Measurements from ENCODE around the gene PEDS1. TPM values are rescaled to one million over a fixed set of nuclear protein-coding genes. Genes with fewer than 3 reads are reported as not detected.
"Not testable (repeated sequence)": the region's sequence is repeated elsewhere in the genome, so short reads cannot be mapped to it uniquely, and the experiment has no call there.

The PEDS1 gene
- total RNA-seq = 10 to 100 TPM; 21.9 to 34.8 TPM
- polyA plus RNA-seq = 10 to 100 TPM; 34.0 to 43.4 TPM
- long read RNA-seq, donor 1, full-length matches to known transcripts = 12 of 12 reads
- long read RNA-seq, donor 1, partial matches to known transcripts = 0 of 12 reads
- long read RNA-seq, donor 1, other reads (novel, unspliced or antisense) = 0 of 12 reads
- long read RNA-seq, donor 2, full-length matches to known transcripts = 6 of 6 reads
- long read RNA-seq, donor 2, partial matches to known transcripts = 0 of 6 reads
- long read RNA-seq, donor 2, other reads (novel, unspliced or antisense) = 0 of 6 reads
- long read RNA-seq, donor 3, full-length matches to known transcripts = 8 of 14 reads
- long read RNA-seq, donor 3, partial matches to known transcripts = 6 of 14 reads
- long read RNA-seq, donor 3, other reads (novel, unspliced or antisense) = 0 of 14 reads
- long read RNA-seq, donor 4 = 0 reads
- long read RNA-seq, donor 5, full-length matches to known transcripts = 12 of 12 reads
- long read RNA-seq, donor 5, partial matches to known transcripts = 0 of 12 reads
- long read RNA-seq, donor 5, other reads (novel, unspliced or antisense) = 0 of 12 reads

DNA sequence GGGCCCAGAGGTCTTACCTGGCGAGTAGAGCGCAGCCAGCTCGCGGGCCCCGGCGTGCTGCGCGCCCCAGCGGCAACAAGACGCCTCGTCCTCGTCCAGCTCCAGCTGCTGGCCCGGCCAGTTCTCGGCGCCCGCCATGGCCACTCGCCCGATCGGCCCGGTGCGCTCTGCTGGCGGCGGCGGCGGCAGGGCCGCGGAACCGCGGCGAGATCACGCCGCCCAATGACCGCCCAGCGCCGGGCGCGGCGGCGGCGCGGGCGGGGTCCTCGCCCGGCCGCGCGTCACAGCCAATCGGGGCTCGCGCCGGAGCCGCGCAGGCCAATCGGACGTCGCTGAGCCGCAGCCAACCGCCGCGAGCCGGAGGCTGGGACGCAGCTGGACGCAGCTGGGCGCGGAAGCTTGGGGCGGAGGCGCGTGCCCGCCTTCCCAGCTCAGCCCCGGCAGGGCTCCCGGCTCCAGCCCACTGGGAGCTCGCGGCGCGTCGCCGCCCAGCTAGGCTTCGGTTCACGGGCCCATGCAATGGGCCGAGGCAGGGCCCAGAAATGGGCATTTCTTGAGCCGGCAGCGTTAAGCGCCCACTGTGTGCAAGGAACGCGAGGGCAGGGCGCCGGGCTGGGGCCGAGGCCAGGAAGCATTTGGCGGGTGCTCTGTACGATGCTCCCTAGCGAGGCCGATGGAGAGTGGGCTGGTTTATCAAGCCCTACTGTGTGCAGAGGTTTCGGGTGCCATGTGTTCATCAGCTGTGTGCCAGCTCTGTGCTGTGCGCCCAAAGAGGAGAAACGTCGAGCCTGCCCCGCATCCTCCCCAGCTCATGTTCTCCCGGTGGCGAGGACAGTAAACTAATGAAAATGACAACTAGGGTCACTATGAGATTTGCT, at the start of gene PEDS1:
Gene PEDS1, minus strand, starts transcription at position 224 of the 878 bp plus-strand sequence. Its CDS starts 86 bp downstream, at position 138.
- H3K27ac ChIP-seq (ENCODE audit: low read depth in 1 of 2, low read length in 1 of 2) = peak within 1 kb of the TSS; percentile 88 to 97

DNA sequence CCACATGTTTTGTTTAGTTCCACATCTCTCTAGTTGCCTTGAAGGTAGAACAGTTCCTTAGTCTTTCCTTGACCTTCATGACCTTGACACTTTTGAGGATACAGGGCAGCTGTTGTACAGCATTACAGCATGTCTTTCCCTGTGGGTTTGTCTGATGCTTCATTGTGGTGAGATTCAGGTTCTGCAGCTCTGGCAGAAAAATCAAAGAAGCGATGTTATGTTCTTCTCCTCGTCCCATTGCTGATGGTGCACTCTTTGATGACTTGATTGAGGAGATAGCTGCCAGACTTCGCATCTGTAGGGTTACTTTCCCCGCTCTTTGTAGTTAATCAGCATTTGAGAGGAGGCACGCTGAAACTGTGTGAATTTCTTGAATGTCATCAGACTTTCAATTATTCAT, 49.2 kb upstream of the PEDS1 start:
- peaks cover 0 to 3% (median 2%) of the 10 kb centered on the region in 4 donors for H3K9me3 ChIP-seq (ENCODE audit: control insufficient read depth in 4 of 4, insufficient read depth in 3 of 4, low read length in 3 of 4)
- DNase-seq (no peak), ATAC-seq (ENCODE audit: insufficient read depth, low FRiP score) (no peak)
- TF ChIP-seq, protein P1, sequence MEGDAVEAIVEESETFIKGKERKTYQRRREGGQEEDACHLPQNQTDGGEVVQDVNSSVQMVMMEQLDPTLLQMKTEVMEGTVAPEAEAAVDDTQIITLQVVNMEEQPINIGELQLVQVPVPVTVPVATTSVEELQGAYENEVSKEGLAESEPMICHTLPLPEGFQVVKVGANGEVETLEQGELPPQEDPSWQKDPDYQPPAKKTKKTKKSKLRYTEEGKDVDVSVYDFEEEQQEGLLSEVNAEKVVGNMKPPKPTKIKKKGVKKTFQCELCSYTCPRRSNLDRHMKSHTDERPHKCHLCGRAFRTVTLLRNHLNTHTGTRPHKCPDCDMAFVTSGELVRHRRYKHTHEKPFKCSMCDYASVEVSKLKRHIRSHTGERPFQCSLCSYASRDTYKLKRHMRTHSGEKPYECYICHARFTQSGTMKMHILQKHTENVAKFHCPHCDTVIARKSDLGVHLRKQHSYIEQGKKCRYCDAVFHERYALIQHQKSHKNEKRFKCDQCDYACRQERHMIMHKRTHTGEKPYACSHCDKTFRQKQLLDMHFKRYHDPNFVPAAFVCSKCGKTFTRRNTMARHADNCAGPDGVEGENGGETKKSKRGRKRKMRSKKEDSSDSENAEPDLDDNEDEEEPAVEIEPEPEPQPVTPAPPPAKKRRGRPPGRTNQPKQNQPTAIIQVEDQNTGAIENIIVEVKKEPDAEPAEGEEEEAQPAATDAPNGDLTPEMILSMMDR (IDR thresholded peaks at IDR 0.05; ENCODE audit: control extremely low read depth, extremely low read depth) = no peak
- WGBS, 2 donors = 88 to 93% methylated on average over 5 of the region's 5 CpGs
- no peak overlapping the region for H3K9ac ChIP-seq (ENCODE audit: insufficient read depth in 1 of 2, low read length in 2 of 2)
- no peaks in the 10 kb centered on the region for H3K27me3 ChIP-seq (ENCODE audit: control insufficient read depth in 3 of 3, insufficient read depth in 3 of 3, low read length in 2 of 3)
- no peak overlapping the region for H3K27ac ChIP-seq (ENCODE audit: low read depth in 1 of 2, low read length in 1 of 2)
- H3K4me1 ChIP-seq (ENCODE audit: control insufficient read depth in 5 of 5, insufficient read depth in 5 of 5, low read length in 5 of 5) = peaks cover 0 to 5% (median 0%) of the 10 kb centered on the region in 5 donors
- no peak overlapping the region for H3K4me3 ChIP-seq
- H3K36me3 ChIP-seq (ENCODE audit: control insufficient read depth in 4 of 4, insufficient read depth in 4 of 4, low read length in 4 of 4) = peaks cover 0 to 10% (median 2%) of the 10 kb centered on the region in 4 donors

More for the DNA sequence above, at the start of gene PEDS1:
- ATAC-seq (ENCODE audit: insufficient read depth, low FRiP score) (peak; percentile 90), DNase-seq (peak; percentile 95 to 98 (median 96))
- H3K36me3 ChIP-seq (ENCODE audit: control insufficient read depth in 4 of 4, insufficient read depth in 4 of 4, low read length in 4 of 4) = peaks cover 0 to 9% (median 1%) of the 10 kb centered on the region in 4 donors
- no peaks in the 10 kb centered on the region for H3K27me3 ChIP-seq (ENCODE audit: control insufficient read depth in 3 of 3, insufficient read depth in 3 of 3, low read length in 2 of 3)
- H3K4me1 ChIP-seq (ENCODE audit: control insufficient read depth in 5 of 5, insufficient read depth in 5 of 5, low read length in 5 of 5) = peaks cover 5 to 27% (median 12%) of the 10 kb centered on the region in 5 donors
- peak within 1 kb of the TSS; percentile 69 to 87 for H3K9ac ChIP-seq (ENCODE audit: insufficient read depth in 1 of 2, low read length in 2 of 2)
- H3K9me3 ChIP-seq (ENCODE audit: control insufficient read depth in 4 of 4, insufficient read depth in 3 of 4, low read length in 3 of 4) = no peaks in the 10 kb centered on the region
- WGBS, 2 donors = 3 to 5% methylated on average over 66 to 99 of the region's 99 CpGs
- H3K4me3 ChIP-seq = peak within 1 kb of the TSS; percentile 89
- TF ChIP-seq, protein P1 (IDR thresholded peaks at IDR 0.05; ENCODE audit: control extremely low read depth, extremely low read depth) = no peak

DNA sequence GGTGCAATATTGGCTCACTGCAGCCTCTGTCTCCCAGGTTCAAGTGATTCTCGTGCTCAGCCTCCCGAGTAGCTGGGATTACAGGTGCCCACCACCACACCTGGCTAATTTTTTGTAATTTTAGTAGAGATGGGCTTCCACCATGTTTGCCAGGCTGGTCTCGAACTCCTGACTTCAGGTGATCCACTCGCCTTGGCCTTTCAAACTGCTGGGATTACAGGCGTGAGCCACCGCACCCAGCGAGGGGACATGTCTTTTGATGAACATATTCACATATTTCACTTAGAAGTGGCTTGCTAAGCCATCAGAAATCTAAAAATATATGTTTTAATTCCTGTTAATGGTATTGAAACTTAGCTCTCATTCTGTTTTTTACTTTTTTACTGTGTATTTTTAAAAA, 48.2 kb upstream of the PEDS1 start:
- H3K4me1 ChIP-seq (ENCODE audit: control insufficient read depth in 5 of 5, insufficient read depth in 5 of 5, low read length in 5 of 5); H3K9me3 ChIP-seq (ENCODE audit: control insufficient read depth in 4 of 4, insufficient read depth in 3 of 4, low read length in 3 of 4); ATAC-seq (ENCODE audit: insufficient read depth, low FRiP score); H3K27me3 ChIP-seq (ENCODE audit: control insufficient read depth in 3 of 3, insufficient read depth in 3 of 3, low read length in 2 of 3); H3K4me3 ChIP-seq; H3K27ac ChIP-seq (ENCODE audit: low read depth in 1 of 2, low read length in 1 of 2); H3K9ac ChIP-seq (ENCODE audit: insufficient read depth in 1 of 2, low read length in 2 of 2); DNase-seq; H3K36me3 ChIP-seq (ENCODE audit: control insufficient read depth in 4 of 4, insufficient read depth in 4 of 4, low read length in 4 of 4): not testable (repeated sequence)
- whole genome bisulfite sequencing, 2 donors = 95 to 98% methylated on average over 7 of the region's 7 CpGs

Data from lung (tissue), 16 donors.